Dendritic cell treated with granulocyte-macrophage colony-stimulating factor and Interleukin-4, amounts not matched to agents 40 ng/mL and 50 ng/mL, for 4 days (primary cell): ENCODE data around the gene NPAS3.

ENCODE experiments used
- H3K27ac Mint-ChIP-seq: one replicate; pipeline ENCODE4 v1.8.0; 2022; ENCODE audit warnings: mild to moderate bottlenecking, mixed read lengths
- H3K27me3 Mint-ChIP-seq: one replicate; pipeline ENCODE4 v1.8.0; 2022; ENCODE audit warnings: mild to moderate bottlenecking, mixed read lengths
- H3K36me3 Mint-ChIP-seq: one replicate; pipeline ENCODE4 v1.8.0; 2022; ENCODE audit warnings: low read depth, mixed read lengths
- H3K4me1 Mint-ChIP-seq: one replicate; pipeline ENCODE4 v1.8.0; 2022; ENCODE audit warnings: low read depth, mixed read lengths
- H3K4me3 Mint-ChIP-seq: one replicate; pipeline ENCODE4 v1.8.0; 2022; ENCODE audit warnings: mild to moderate bottlenecking, moderate library complexity, mixed read lengths
- H3K9me3 Mint-ChIP-seq: one replicate; pipeline ENCODE4 v1.8.0; 2022; ENCODE audit warnings: mixed read lengths
- intact Hi-C: fragments of 100-400 bp; cut with micrococcal nuclease; formaldehyde crosslinking; loops from one replicate; pipeline ENCODE4 v1.15.0; 2022

NPAS3 gene

DNA sequence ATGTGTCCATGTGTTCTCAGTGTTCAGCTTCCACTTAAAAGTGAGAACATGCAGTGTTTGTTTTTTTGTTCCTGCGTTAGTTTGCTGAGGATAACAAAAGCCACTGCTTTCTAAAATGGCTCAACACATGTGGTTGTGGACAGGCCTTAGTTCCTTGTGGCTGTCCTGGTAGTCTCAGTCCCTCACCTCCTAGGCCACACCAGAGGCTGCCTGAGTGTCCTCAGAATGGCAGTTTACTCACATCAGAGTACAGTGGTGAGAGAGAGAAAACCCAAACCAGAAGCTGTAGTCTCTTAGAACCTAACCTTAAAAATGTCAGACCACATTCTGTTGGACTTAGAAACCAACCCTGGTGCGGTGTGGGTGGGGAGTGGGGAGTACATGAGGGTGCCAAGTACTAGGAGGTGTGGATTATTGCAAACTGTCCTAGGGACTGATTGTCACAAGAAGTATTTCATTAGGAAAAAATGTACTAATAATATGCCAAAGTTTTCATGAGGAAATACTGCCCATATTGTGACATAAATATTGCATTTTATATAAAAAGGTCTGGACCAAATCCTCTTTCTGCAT is 30.4 kb downstream of the NPAS3 start:
- no peak overlapping the region for H3K4me3 Mint-ChIP-seq
- H3K9me3 Mint-ChIP-seq, result no peaks in the 10 kb centered on the region
- intact Hi-C loops, result no loop called here
- H3K36me3 Mint-ChIP-seq, result no peaks in the 10 kb centered on the region
- H3K27me3 Mint-ChIP-seq, result no peaks in the 10 kb centered on the region
- no peak overlapping the region for H3K27ac Mint-ChIP-seq
- H3K4me1 Mint-ChIP-seq, result no peaks in the 10 kb centered on the region

DNA sequence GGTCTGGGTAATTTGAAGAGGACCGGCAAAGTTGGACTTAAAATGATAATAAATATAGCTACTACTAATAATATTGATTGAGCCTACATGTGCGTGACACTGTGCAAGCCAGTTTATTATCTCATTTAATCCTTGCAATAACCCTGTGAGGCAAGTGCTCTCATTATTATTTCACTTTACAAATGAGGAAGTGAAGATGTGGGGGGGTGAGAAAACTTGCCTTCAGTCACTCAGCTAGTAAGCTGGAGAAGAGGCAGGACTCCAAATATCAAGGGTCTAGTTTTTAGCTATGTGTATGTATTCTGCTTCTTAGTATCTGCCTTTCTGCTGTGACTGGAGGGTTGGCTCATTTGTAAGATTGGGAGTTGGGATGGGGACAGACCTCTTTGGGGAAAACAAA is 39.2 kb downstream of the NPAS3 start:
- intact Hi-C loops, result no loop called here
- Mint-ChIP-seq H3K36me3 (no peaks in the 10 kb centered on the region), H3K27ac (no peak overlapping the region), H3K27me3 (no peaks in the 10 kb centered on the region), H3K4me3 (no peak overlapping the region), H3K4me1 (no peaks in the 10 kb centered on the region), H3K9me3 (no peaks in the 10 kb centered on the region)

GRCh38 chr14:32978691-32979255 is 40.1 kb downstream of the NPAS3 start:
- H3K4me3 Mint-ChIP-seq, result no peak overlapping the region
- intact Hi-C loops, result no loop called here
- H3K27ac Mint-ChIP-seq, result no peak overlapping the region
- H3K36me3 Mint-ChIP-seq, result no peaks in the 10 kb centered on the region
- H3K4me1 Mint-ChIP-seq, result no peaks in the 10 kb centered on the region
- H3K27me3 Mint-ChIP-seq, result no peaks in the 10 kb centered on the region
- no peaks in the 10 kb centered on the region for H3K9me3 Mint-ChIP-seq

- H3K27me3 Mint-ChIP-seq, result no peaks in the 10 kb centered on the region
- no peak overlapping the region for H3K4me3 Mint-ChIP-seq
- no peaks in the 10 kb centered on the region for H3K36me3 Mint-ChIP-seq
Measured at GRCh38 chr14:32980178-32980901, 41.7 kb downstream of the NPAS3 start.

DNA sequence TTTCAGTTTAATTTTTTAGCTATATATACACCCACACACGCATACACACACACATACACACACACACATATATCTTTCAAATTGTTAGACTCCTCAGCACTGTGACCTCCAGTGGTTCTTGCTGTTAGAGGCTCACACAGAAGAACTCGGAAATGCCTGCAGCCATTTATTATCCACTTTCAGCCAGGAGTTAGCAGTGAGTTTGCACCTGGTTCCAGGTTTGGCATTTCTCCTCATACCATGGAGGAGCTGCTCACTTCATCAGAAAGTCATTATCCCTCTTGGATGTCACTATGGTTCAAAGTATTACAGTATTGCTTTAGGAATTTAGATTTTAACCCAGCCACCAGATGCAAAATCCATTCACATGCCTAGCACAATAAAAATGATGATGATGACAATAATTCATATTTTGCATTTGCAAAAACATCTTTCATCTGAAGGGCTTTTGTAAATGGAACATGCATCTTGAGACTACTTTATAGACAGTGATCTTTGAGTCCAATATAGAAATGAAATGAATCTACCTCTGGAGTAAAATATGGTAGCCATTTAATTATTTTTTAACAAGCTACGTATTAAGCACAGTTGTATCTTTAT is 42.3 kb downstream of the NPAS3 start:
- Mint-ChIP-seq H3K9me3 (no peaks in the 10 kb centered on the region), H3K27ac (no peak overlapping the region), H3K36me3 (no peaks in the 10 kb centered on the region), H3K4me3 (no peak overlapping the region), H3K4me1 (no peaks in the 10 kb centered on the region), H3K27me3 (no peaks in the 10 kb centered on the region)
- intact Hi-C loops, result no loop called here

More at GRCh38 chr14:32980178-32980901, 41.7 kb downstream of the NPAS3 start:
- intact Hi-C loops, result no loop called here
- Mint-ChIP-seq H3K4me1 (no peaks in the 10 kb centered on the region), H3K27ac (no peak overlapping the region), H3K9me3 (no peaks in the 10 kb centered on the region)

DNA sequence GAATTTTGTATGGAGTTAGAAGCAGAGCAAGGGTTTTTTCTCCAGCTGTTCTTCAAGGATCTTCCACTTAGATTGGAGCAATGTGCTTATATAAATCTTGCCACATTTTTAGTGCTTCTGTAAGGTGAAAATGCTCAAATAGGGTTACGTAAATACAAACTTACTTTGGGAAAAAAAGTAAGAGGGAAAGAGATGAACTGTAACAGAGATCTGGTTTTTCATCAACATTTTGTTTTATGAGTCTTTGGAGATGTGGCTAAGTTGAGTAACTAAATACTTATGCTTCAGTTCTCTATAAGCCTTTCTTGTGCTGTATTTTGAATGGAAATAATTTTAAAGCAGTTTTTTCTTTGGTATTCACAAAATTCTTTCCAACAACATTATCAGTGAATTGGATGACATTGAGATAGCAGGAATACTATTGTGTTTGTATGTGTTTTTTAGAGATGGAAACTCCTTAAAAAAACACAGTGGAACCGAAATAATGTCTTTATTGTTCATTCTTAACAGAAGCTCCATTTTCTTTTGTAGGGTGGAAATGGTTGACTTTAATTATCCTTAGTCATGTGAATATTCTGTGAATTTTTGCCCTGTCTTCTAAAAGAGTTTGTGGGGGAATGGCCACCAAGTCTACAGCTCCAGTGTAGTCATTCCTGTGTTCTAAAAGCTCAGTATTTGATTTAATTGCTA is 45.7 kb downstream of the NPAS3 start:
- no peaks in the 10 kb centered on the region for H3K36me3 Mint-ChIP-seq
- no peaks in the 10 kb centered on the region for H3K27me3 Mint-ChIP-seq
- no peaks in the 10 kb centered on the region for H3K4me1 Mint-ChIP-seq
- H3K4me3 Mint-ChIP-seq, result no peak overlapping the region
- intact Hi-C loops, result no loop called here
- no peaks in the 10 kb centered on the region for H3K9me3 Mint-ChIP-seq
- H3K27ac Mint-ChIP-seq, result no peak overlapping the region

DNA sequence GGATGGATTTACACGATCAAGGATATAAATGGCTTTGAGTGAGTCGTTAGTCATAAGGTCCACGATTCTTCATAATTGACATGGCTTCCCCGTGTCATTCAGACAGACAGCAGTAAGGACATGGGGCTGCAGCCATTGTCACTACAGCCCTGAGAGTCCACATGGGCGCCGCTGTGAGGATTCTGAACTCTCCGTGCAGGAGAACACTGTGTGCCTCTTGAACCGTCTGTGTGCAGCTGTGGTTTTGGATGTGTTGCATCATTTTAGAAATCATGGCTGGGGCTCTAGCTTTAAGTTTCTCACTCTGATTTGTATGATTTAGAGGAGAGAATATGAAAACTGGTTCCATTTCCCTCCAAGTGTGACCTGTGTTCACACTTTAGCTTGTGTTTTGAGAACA is 47.2 kb downstream of the NPAS3 start:
- Mint-ChIP-seq H3K4me1 (no peaks in the 10 kb centered on the region), H3K36me3 (no peaks in the 10 kb centered on the region), H3K9me3 (peaks cover 6% of the 10 kb centered on the region), H3K4me3 (no peak overlapping the region), H3K27me3 (no peaks in the 10 kb centered on the region), H3K27ac (no peak overlapping the region)
- intact Hi-C loops, result no loop called here

DNA sequence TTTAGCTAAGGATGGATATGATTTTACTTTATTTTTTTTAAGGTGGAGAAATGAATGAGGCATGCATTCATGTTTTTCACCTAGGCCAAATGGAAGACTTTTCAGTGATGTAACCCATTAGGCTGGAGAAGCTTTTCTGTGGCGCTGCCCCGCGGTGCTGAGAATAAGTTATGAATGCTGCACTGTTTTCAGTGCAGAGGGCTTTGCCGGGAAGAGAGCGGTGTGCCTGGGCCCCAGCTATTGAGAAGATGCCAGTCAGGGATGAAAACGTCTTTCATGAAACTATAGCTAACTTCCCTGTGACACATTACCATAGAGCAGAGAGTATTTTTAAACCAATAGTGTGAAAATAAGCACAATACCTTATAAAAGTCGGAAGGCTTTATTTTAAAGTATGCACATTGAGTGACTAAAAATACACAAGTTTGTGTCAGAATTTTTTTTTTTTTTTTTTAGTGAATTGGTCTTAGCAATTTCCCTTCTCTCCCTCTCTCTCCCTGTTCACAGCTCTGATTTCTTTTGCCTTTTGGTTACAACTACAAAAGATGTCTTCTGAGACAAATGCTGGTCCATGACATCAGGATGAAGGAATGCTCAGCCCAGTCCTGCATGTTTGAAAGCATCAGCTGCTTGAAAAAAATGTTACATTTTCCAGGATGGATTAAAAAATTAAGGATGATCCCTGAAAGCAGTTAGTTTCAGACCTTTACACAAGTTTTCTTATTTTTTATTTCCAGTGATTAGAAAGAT is 48.3 kb downstream of the NPAS3 start:
- Mint-ChIP-seq H3K4me1 (no peaks in the 10 kb centered on the region), H3K27ac (no peak overlapping the region), H3K27me3 (no peaks in the 10 kb centered on the region), H3K9me3 (peaks cover 6% of the 10 kb centered on the region), H3K36me3 (no peaks in the 10 kb centered on the region), H3K4me3 (no peak overlapping the region)
- intact Hi-C loops, result no loop called here

DNA sequence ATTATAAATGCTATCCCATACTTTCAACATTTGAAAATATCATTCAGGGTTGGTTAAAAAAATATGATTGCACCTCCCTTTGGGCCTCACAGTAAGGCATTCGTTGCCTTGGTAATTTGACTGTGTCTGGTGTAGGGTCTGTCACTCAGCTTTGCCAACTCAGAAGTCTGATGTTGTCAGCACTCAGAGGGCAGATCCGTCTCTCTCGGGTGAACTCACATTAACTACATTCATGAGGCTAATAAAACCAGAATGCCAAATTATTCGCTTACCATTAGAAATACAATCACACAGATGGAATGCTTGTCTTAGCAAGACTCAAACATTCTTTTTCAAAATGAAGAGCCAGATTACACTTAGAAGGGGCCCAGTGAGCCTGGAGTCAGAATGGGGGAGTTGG is 53.0 kb downstream of the NPAS3 start:
- H3K9me3 Mint-ChIP-seq, result peaks cover 19% of the 10 kb centered on the region
- intact Hi-C loops, result no loop called here
- no peak overlapping the region for H3K4me3 Mint-ChIP-seq
- no peaks in the 10 kb centered on the region for H3K27me3 Mint-ChIP-seq
- no peaks in the 10 kb centered on the region for H3K4me1 Mint-ChIP-seq
- no peaks in the 10 kb centered on the region for H3K36me3 Mint-ChIP-seq
- H3K27ac Mint-ChIP-seq, result no peak overlapping the region

DNA sequence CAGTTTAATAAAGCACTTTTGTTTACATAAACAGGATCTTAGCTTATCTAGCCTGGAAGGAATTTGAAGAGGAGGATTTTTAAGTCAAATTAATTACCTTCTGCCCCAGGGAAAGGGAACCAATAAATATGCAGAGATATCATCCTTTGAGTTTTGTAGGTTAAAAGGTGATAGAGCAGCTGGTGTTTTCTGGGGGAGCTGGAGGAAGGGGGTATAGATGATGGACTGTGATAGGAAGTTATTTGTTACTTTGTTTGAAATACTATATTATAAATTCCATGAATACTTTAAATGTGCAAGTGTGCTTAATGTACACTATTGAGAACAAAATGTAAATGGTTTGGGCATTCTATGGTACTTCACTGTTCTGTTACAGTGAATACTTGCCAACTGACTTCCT is 55.2 kb downstream of the NPAS3 start:
- Mint-ChIP-seq H3K27me3 (no peaks in the 10 kb centered on the region), H3K4me1 (no peaks in the 10 kb centered on the region), H3K4me3 (no peak overlapping the region), H3K27ac (no peak overlapping the region), H3K9me3 (peaks cover 19% of the 10 kb centered on the region), H3K36me3 (no peaks in the 10 kb centered on the region)
- intact Hi-C loops, result no loop called here

DNA sequence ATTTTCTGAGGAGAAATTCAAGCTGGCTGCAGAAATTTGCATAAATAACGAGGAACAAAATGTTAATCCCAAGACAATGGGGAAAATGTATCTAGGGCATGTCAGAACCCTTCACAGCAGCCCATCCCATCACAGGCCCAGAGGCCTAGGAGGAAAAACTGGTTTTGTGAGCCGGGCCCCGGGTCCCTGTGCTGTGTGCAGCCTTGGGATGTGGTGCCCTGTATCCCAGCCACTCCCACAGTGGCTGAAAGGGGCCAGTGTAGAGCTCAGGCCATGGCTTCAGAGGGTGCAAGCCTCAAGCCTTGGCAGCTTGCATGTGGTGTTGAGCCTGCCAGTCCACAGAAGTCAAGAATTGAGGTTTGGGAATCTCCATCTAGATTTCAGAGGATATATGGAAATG is 57.7 kb downstream of the NPAS3 start:
- Mint-ChIP-seq H3K27ac (no peak overlapping the region), H3K4me3 (no peak overlapping the region), H3K4me1 (no peaks in the 10 kb centered on the region), H3K36me3 (no peaks in the 10 kb centered on the region), H3K9me3 (peaks cover 13% of the 10 kb centered on the region), H3K27me3 (no peaks in the 10 kb centered on the region)
- intact Hi-C loops, result loop anchor here (5.0 kb wide), 1 partner anchor 409 kb away; no protein-coding TSS in a partner anchor

DNA sequence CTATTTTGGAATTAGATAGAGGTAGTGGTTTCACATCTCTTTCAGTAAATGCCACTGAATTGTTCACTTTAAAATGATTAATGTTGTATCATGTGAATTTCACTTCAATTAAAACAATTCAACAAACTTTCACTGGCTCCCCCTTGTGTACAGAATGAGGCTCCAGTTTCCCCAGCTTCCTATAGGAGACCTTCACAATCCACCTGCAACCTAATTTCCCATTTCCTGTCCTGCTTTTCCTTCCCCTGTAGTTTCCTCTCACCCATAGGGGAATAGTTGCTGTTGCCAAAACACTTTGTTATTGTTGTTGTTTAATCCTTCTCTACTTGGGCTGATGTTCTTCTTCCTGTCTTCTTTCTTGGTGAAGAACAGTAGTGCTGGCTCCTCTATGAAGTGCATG is 59.8 kb downstream of the NPAS3 start:
- no peak overlapping the region for H3K4me3 Mint-ChIP-seq
- H3K4me1 Mint-ChIP-seq, result no peaks in the 10 kb centered on the region
- peaks cover 13% of the 10 kb centered on the region for H3K9me3 Mint-ChIP-seq
- H3K36me3 Mint-ChIP-seq, result no peaks in the 10 kb centered on the region
- intact Hi-C loops, result loop anchor here (5.0 kb wide), 1 partner anchor 411 kb away; no protein-coding TSS in a partner anchor
- no peak overlapping the region for H3K27ac Mint-ChIP-seq
- no peaks in the 10 kb centered on the region for H3K27me3 Mint-ChIP-seq

DNA sequence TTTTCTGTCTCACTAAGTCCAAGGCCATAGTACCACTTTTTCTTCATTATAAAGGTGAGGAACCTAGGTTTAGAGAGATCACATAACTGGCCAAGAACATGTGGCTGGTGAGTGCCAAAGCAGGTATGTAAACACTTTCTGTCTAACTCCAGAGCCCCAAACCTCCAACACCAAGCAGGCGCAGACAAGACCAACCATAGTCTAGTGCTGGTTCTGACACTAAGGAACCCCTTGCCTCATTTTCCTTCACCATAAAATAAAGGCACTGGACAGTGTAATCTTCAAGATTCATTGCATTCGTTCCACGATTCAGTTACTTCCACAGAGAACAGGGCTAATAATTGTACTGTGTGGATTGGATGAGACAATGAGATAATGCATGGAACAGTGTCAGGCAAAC is 71.0 kb downstream of the NPAS3 start:
- intact Hi-C loops, result no loop called here
- Mint-ChIP-seq H3K27ac (no peak overlapping the region), H3K36me3 (no peaks in the 10 kb centered on the region), H3K27me3 (no peaks in the 10 kb centered on the region), H3K9me3 (no peaks in the 10 kb centered on the region), H3K4me3 (no peak overlapping the region), H3K4me1 (no peaks in the 10 kb centered on the region)
